Measurements from ENCODE around the gene CNTNAP1. TPM values are rescaled to one million over a fixed set of nuclear protein-coding genes. Genes with fewer than 3 reads are reported as not detected.
"Not testable (repeated sequence)": the region's sequence is repeated elsewhere in the genome, so short reads cannot be mapped to it uniquely, and the experiment has no call there.

Gene CNTNAP1
- total RNA-seq, 4 donors from 2014 or later, result 3.7 to 43.8 (median 10.1) TPM

DNA sequence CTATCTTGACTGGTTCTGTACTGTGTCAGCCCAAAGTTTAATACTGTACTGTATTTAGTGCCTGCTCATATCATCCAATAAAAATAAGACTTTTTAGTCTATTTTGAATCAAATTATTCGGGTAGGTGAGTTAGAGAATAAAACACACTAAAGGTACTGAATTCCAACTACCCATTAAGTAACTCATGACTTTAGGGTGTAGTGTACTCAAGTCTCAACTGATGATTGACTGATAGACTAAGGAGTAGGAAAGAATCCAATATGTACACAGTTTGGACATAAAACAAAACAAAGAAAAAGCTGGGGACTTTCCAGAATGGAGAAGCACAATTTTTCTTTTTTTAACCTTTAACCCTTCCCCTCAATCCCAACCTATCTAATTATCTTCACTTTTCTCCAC, 58.4 kb downstream of the CNTNAP1 start:
- no peak for TF ChIP-seq POLR2A (IDR thresholded peaks at IDR 0.05)
- TF ChIP-seq EP300 (IDR thresholded peaks at IDR 0.05; ENCODE audit: low read depth), result no peak
- TF ChIP-seq CTCF (IDR thresholded peaks at IDR 0.05), result no peak
- no peak for TF ChIP-seq POLR2AphosphoS5 (IDR thresholded peaks at IDR 0.05)
- H3K9me3 ChIP-seq, result no peaks in the 10 kb centered on the region
- no peaks in the 10 kb centered on the region for H3K27me3 ChIP-seq
- H3K36me3 ChIP-seq, result peaks cover 0 to 8% (median 0%) of the 10 kb centered on the region in 4 donors
- H3K27ac ChIP-seq, result no peak overlapping the region
- intact Hi-C loops (cut with DNase I; ENCODE audit: low total_unique reads), result no loop called here
- peaks cover 12 to 20% (median 14%) of the 10 kb centered on the region in 4 donors for H3K4me1 ChIP-seq
- DNase-seq, result no peak
- in situ Hi-C loops (cut with MboI; ENCODE audit: low pct_ligation_motif_present in 1 of 4, low pct_unique_long_range_greater_than_20kb in 1 of 4, low sequenced_read_pairs in 3 of 4), result no loop called here
- H3K4me3 ChIP-seq, result no peak overlapping the region
- 54 to 87% methylated on average over 1 of the region's 1 CpG for WGBS, 2 donors (ENCODE audit: low coverage in 1 of 2)

- H3K4me1 ChIP-seq, result peaks cover 12 to 18% (median 14%) of the 10 kb centered on the region in 4 donors
- H3K27ac ChIP-seq; H3K9me3 ChIP-seq; in situ Hi-C loops (cut with MboI; ENCODE audit: low pct_ligation_motif_present in 1 of 4, low pct_unique_long_range_greater_than_20kb in 1 of 4, low sequenced_read_pairs in 3 of 4); H3K36me3 ChIP-seq; intact Hi-C loops (cut with DNase I; ENCODE audit: low total_unique reads); H3K4me3 ChIP-seq; H3K27me3 ChIP-seq; DNase-seq: not testable (repeated sequence)
- 88% methylated on average over 11 of the region's 11 CpGs; no CpG with 5 or more reads in 1 of the 2 donors for WGBS, 2 donors (ENCODE audit: low coverage in 1 of 2)
These were observed 60.6 kb downstream of the CNTNAP1 start for GRCh38 chr17:42742916-42743315.

DNA sequence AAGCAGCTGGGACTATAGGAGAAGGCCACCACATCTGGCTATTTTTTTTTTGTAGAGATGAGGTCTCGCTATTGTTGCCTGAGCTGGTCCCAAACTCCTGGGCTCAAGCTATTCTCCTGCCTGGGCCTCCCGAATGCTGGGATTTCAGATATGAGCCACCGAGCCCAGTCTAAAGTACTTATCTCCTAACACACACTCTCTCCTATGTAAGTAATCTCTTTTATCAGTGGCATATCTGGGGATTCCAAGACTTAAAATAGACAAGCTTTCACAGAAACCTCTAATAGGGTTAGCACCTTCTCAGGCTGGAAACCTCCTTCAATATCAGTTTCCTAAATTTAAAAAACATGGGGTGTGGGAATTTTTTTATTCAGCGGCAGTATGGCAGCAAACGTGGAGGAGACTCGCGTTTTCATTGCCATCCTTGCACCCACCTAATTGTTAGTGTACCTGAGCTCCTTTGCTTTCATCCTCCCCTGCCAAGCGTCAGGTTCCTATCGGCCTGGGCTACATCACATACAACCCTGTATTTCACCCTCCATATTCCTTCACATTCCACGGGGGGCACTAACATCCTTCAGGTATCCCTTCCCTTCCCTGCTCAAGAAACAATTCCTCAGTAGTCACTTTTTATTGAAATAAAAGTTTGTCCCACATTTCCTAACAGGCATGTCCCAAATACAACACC, 61.4 kb downstream of the CNTNAP1 start:
- no peak for DNase-seq
- Histone ChIP-seq H3K27ac (peak overlapping the region; percentile 85 to 93 (median 90)), H3K4me1 (peaks cover 12 to 18% (median 14%) of the 10 kb centered on the region in 4 donors), H3K27me3 (no peaks in the 10 kb centered on the region), H3K4me3 (peak overlapping the region; percentile 49 to 88 (median 60)), H3K9me3 (no peaks in the 10 kb centered on the region), H3K36me3 (no peaks in the 10 kb centered on the region)
- intact Hi-C loops (cut with DNase I; ENCODE audit: low total_unique reads) (no loop called here), in situ Hi-C loops (cut with MboI; ENCODE audit: low pct_ligation_motif_present in 1 of 4, low pct_unique_long_range_greater_than_20kb in 1 of 4, low sequenced_read_pairs in 3 of 4) (no loop called here)
- WGBS, 2 donors (ENCODE audit: low coverage in 1 of 2), result 21 to 59% methylated on average over 6 to 10 of the region's 10 CpGs
- no peak for TF ChIP-seq POLR2AphosphoS5 (IDR thresholded peaks at IDR 0.05)
- TF ChIP-seq CTCF (IDR thresholded peaks at IDR 0.05), result peak in 1 of 5 experiments; percentile 17

- H3K27ac ChIP-seq, result peak overlapping the region; percentile 85 to 93 (median 90)
- intact Hi-C loops (cut with DNase I; ENCODE audit: low total_unique reads) (no loop called here), in situ Hi-C loops (cut with MboI; ENCODE audit: low pct_ligation_motif_present in 1 of 4, low pct_unique_long_range_greater_than_20kb in 1 of 4, low sequenced_read_pairs in 3 of 4) (no loop called here)
- H3K4me3 ChIP-seq, result peak overlapping the region; percentile 49 to 88 (median 60)
- H3K4me1 ChIP-seq, result peaks cover 12 to 18% (median 14%) of the 10 kb centered on the region in 4 donors
- no peaks in the 10 kb centered on the region for H3K27me3 ChIP-seq
- no peaks in the 10 kb centered on the region for H3K9me3 ChIP-seq
- no peaks in the 10 kb centered on the region for H3K36me3 ChIP-seq
- peak; percentile 80 for DNase-seq
- TF ChIP-seq CTCF (IDR thresholded peaks at IDR 0.05) (peak in 1 of 5 experiments; percentile 6), EP300 (IDR thresholded peaks at IDR 0.05; ENCODE audit: low read depth) (no peak)
- 0 to 2% methylated on average over 9 to 31 of the region's 32 CpGs for WGBS, 2 donors (ENCODE audit: low coverage in 1 of 2)
These were observed 62.0 kb downstream of the CNTNAP1 start for GRCh38 chr17:42744283-42744805.

All from transverse colon (tissue), 4 donors.